ENCODE data around the gene VRK3.

VRK3 gene

DNA sequence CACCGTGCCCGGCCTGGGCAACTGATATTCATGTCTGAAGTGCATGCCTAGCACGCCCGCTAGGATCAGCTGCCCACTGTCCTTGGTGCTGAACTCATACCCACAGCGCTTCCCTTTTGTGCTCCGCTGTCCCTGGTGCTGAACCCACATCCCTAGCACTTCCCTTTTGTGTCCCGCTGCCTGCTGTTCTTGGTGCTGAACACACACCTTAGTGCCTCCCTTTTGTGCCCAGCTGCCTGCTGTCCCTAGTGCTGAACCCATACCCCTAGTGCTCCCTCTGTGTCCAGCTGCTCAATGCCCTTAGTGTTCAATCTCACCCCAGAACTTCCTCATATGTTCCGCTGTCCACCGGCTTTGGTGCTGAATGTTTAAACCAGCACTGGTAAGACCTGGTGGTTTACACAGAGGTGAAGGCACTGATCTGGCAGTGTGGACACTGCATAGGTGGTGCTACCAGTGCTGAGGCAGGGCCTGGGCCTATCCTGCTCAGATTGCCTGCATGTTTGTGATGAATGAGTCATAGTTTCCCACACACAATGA, 37.9 kb downstream of the VRK3 start:
- Histone ChIP-seq H3K27me3 (ENCODE audit: control insufficient read depth, low read length) (no peaks in the 10 kb centered on the region), H3K4me1 (ENCODE audit: control insufficient read depth, low read length) (no peaks in the 10 kb centered on the region), H3K79me2 (ENCODE audit: control insufficient read depth, low read length) (no peaks in the 10 kb centered on the region), H4K20me1 (ENCODE audit: control insufficient read depth, insufficient read depth, low read depth, low read length) (peaks cover 8% of the 10 kb centered on the region), H3F3A (ENCODE audit: control insufficient read depth, insufficient read depth) (no peaks in the 10 kb centered on the region), H3K9me2 (replicated peaks; ENCODE audit: control insufficient read depth, low read length) (no peaks in the 10 kb centered on the region), H3K27ac (ENCODE audit: low read depth, low read length) (no peak overlapping the region), H3K4me2 (ENCODE audit: low read length) (no peak overlapping the region), H3K9me3 (ENCODE audit: control insufficient read depth, insufficient read depth, low read length) (no peaks in the 10 kb centered on the region), H3K4me3 (ENCODE audit: low read length) (no peak overlapping the region), H3K36me3 (ENCODE audit: control insufficient read depth, low read length) (no peaks in the 10 kb centered on the region)
- TF ChIP-seq CTCF (IDR thresholded peaks at IDR 0.05; ENCODE audit: low read depth, low read length, poor library complexity, severe bottlenecking): no peak
- no peak for TF ChIP-seq EZH2phosphoT487 (IDR thresholded peaks at IDR 0.05; ENCODE audit: borderline replicate concordance, low read length)

DNA sequence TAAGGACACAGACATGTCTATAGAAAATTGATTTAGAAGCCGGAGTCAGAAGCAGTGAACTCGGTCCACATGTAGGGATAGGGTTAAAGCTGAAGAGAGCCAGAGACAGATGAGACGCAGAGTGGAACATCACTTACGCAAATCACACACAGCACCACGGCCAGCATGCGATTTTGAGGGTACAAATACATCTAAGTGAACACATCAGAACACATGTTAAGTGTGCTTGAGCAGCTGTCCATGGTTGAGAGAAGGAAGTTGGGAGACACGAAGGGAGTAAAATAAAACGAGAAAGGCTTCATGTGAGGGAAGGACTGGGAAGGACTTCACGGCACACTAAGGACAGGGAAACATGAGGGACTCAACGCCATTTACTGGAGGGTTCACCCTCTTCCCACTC, 38.8 kb downstream of the VRK3 start:
- H3K4me3 ChIP-seq (ENCODE audit: low read length): no peak overlapping the region
- no peak overlapping the region for H3K4me2 ChIP-seq (ENCODE audit: low read length)
- H3K36me3 ChIP-seq (ENCODE audit: control insufficient read depth, low read length): no peaks in the 10 kb centered on the region
- H3K9me2 ChIP-seq (replicated peaks; ENCODE audit: control insufficient read depth, low read length): no peaks in the 10 kb centered on the region
- H3F3A ChIP-seq (ENCODE audit: control insufficient read depth, insufficient read depth): no peaks in the 10 kb centered on the region
- no peak overlapping the region for H3K27ac ChIP-seq (ENCODE audit: low read depth, low read length)
- no peaks in the 10 kb centered on the region for H3K79me2 ChIP-seq (ENCODE audit: control insufficient read depth, low read length)
- TF ChIP-seq CTCF (IDR thresholded peaks at IDR 0.05; ENCODE audit: low read depth, low read length, poor library complexity, severe bottlenecking): no peak
- no peak for TF ChIP-seq EZH2phosphoT487 (IDR thresholded peaks at IDR 0.05; ENCODE audit: borderline replicate concordance, low read length)
- H3K27me3 ChIP-seq (ENCODE audit: control insufficient read depth, low read length): no peaks in the 10 kb centered on the region
- H3K4me1 ChIP-seq (ENCODE audit: control insufficient read depth, low read length): no peaks in the 10 kb centered on the region
- no peaks in the 10 kb centered on the region for H3K9me3 ChIP-seq (ENCODE audit: control insufficient read depth, insufficient read depth, low read length)
- H4K20me1 ChIP-seq (ENCODE audit: control insufficient read depth, insufficient read depth, low read depth, low read length): peaks cover 8% of the 10 kb centered on the region

DNA sequence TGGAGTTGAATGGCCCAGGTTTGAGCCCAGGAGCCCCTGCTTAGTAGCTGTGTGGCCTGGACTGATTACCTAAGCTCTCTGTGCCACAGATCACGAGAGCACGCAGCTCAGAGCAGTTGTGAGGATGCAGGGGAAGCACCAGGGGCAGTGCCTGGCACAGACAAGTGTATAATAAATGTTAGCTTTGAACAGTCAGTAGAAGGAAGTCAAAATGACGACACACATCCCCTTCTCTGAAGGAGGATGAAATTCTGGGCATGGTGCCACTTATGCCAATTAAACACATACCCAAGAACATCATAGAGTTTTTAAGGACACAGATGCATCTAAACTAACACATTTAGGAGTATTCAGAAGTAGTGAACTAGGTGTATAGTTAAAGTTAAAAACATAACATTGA, 39.3 kb downstream of the VRK3 start:
- Histone ChIP-seq H3K27ac (ENCODE audit: low read depth, low read length) (no peak overlapping the region), H3K9me3 (ENCODE audit: control insufficient read depth, insufficient read depth, low read length) (no peaks in the 10 kb centered on the region), H3K79me2 (ENCODE audit: control insufficient read depth, low read length) (no peaks in the 10 kb centered on the region), H4K20me1 (ENCODE audit: control insufficient read depth, insufficient read depth, low read depth, low read length) (peaks cover 8% of the 10 kb centered on the region), H3K27me3 (ENCODE audit: control insufficient read depth, low read length) (no peaks in the 10 kb centered on the region), H3K4me1 (ENCODE audit: control insufficient read depth, low read length) (no peaks in the 10 kb centered on the region), H3K9me2 (replicated peaks; ENCODE audit: control insufficient read depth, low read length) (no peaks in the 10 kb centered on the region), H3F3A (ENCODE audit: control insufficient read depth, insufficient read depth) (no peaks in the 10 kb centered on the region), H3K4me3 (ENCODE audit: low read length) (no peak overlapping the region), H3K36me3 (ENCODE audit: control insufficient read depth, low read length) (no peaks in the 10 kb centered on the region), H3K4me2 (ENCODE audit: low read length) (no peak overlapping the region)
- TF ChIP-seq CTCF (IDR thresholded peaks at IDR 0.05; ENCODE audit: low read depth, low read length, poor library complexity, severe bottlenecking) (no peak), EZH2phosphoT487 (IDR thresholded peaks at IDR 0.05; ENCODE audit: borderline replicate concordance, low read length) (no peak)
